K562 (cell line): ENCODE measurements around the gene CD163. TPM values are rescaled to one million over a fixed set of nuclear protein-coding genes. Genes with fewer than 3 reads are reported as not detected.

Experiments used
- ATF7 ChIP-seq: fragments of 450-650 bp; IDR thresholded peaks from 2 replicates; pipeline ENCODE4 v1.7.1; 2014; ENCODE audit warnings: mild to moderate bottlenecking, moderate library complexity
- BRD9 ChIP-seq: fragments of 450-650 bp; IDR thresholded peaks from 2 replicates; pipeline ENCODE4 v1.6.1; 2018; ENCODE audit warnings: low read depth; ENCODE audit not compliant: partially characterized antibody
- HDAC2 ChIP-seq: fragments of 450-650 bp; IDR thresholded peaks from 2 replicates; pipeline ENCODE4 v1.6.1; 2016; ENCODE audit warnings: mild to moderate bottlenecking
- NBN ChIP-seq: fragments of 450-650 bp; IDR thresholded peaks from 2 replicates; pipeline ENCODE4 v1.6.1; 2016; ENCODE audit warnings: low read depth, mild to moderate bottlenecking
- PRMT5 ChIP-seq: sonication (generic); formaldehyde crosslinking; IDR thresholded peaks from 2 replicates; pipeline ENCODE4 v1.5.0; 2020; ENCODE audit warnings: missing genetic modification reagents
- PURB ChIP-seq: sonication (generic); formaldehyde crosslinking; IDR thresholded peaks from 2 replicates; pipeline ENCODE4 v1.9.0; 2021; ENCODE audit warnings: low read depth, mild to moderate bottlenecking, missing genetic modification reagents
- RBM25 ChIP-seq: fragments of 200-400 bp; formaldehyde crosslinking; IDR thresholded peaks from 2 replicates; pipeline ENCODE4 v1.6.1; 2018; ENCODE audit warnings: low read length, low read depth, moderate library complexity; ENCODE audit not compliant: severe bottlenecking
- RFX1 ChIP-seq: fragments of 450-650 bp; IDR thresholded peaks from 2 replicates; pipeline ENCODE4 v1.6.1; 2016; ENCODE audit warnings: mild to moderate bottlenecking, moderate library complexity
- TAF15 ChIP-seq: fragments of 200-400 bp; formaldehyde crosslinking; IDR thresholded peaks from 2 replicates; pipeline ENCODE4 v1.6.1; 2017; ENCODE audit warnings: mild to moderate bottlenecking, low read depth, low read length, moderate library complexity
- TAF9B ChIP-seq: fragments of 450-650 bp; IDR thresholded peaks from 2 replicates; pipeline ENCODE4 v1.6.1; 2018; ENCODE audit warnings: mild to moderate bottlenecking; ENCODE audit not compliant: partially characterized antibody
- ZBTB1 ChIP-seq: sonication (generic); formaldehyde crosslinking; IDR thresholded peaks from 2 replicates; pipeline ENCODE4 v1.8.1; 2023; ENCODE audit warnings: missing genetic modification reagents, low read depth, mild to moderate bottlenecking, borderline replicate concordance
- ZNF589 ChIP-seq: fragments of 200-800 bp; sonication (Bioruptor generic); IDR thresholded peaks from 2 replicates; pipeline ENCODE4 v1.6.1; 2016; ENCODE audit warnings: low read depth, missing genetic modification characterization, missing compliant biosample characterization
- polyA plus RNA-seq, 8 experiments: library from polyadenylated mRNA; depleted of rRNA in 4 of 8; stranded (reverse) in 5 of 8; unstranded in 3 of 8; fragments of >200 nt; fragmentation: Nextera tagmentation in 2 of 8; fragmentation: Illumina TruSeq in 1 of 8; extraction: Ambion mirVana in 2 of 8; extraction: Trizol in 1 of 8; gene quantifications; 2 replicates each; pipeline versions ENCODE4 v1.2.1 to v1.2.3, GENCODE V29; 2011 to 2014; ENCODE audit warnings: inconsistent platforms in 1 of 8, missing spikeins in 1 of 8
- total RNA-seq, 7 experiments: library from RNA; depleted of rRNA in 6 of 7; stranded (reverse); fragments of >200 nt in 6 of 7; fragmentation: Illumina TruSeq in 2 of 7; extraction: Trizol in 2 of 7; gene quantifications; 2 replicates each; pipeline versions ENCODE4 v1.2.1 to v1.2.3, GENCODE V29; 2011 to 2021; ENCODE audit warnings: low replicate concordance in 1 of 7
- TF ChIP-seq, protein P1 (sequence below): fragments of 450-650 bp; IDR thresholded peaks from 2 replicates; pipeline ENCODE4 v1.6.1; 2016; ENCODE audit warnings: low read depth
- TF ChIP-seq, protein P2 (sequence below): fragments of 200-400 bp; formaldehyde crosslinking; IDR thresholded peaks from 2 replicates; pipeline ENCODE4 v1.6.1; 2017; ENCODE audit warnings: mild to moderate bottlenecking, low read depth, low read length, moderate library complexity

The CD163 gene
- total and polyA plus RNA-seq, 9 of the 15 experiments (the other 6 are each of a cell fraction or from before 2014, with no cell fraction given), result 0.62 TPM; not detected in 8

DNA sequence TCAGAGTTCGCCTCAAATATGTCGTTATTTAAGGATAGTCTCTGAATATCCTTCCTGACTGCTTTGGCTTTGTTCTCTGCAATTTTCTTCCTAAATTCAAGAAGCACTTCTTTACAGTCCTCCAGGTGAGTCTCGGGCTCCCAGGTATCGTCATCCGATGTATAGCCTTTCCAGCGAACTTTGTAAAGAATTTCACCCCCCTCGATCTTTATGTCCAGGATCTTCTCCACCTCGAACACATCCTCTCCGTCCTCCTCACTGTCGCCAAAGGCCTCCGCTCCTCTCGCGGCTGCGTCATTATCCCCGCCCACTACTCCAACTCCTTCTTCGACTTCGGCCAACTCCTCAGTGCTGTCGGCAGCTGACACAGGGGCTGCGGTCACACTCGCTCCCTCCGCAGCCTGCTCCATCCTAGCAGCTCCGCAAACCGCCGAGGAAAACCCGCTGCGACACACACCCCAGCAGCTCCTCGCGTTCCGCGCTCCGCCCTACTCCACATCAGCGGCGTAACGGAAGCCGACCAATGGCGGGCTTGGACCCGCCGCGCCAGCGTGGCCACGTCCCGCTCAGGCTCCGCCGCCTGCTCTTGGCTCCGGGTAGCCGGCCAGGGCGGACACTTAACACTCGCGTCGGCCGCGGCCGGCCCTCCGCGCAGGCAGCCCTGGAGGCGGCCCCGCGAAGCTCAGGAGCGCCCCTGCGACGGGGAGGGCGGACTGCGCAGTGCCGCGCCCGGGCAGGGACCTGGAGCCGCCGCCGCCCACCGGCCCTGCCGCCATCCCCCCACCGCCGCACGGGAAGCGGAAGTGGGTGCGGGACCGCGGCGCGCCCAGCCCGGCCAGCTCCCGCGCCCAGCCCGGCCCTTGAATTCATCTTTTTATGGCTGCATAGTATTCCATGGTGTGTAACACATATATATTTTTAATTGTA lies 63.7 kb downstream of the CD163 start (continued):
- no peak for TF ChIP-seq NBN
- no peak for TF ChIP-seq HDAC2
- TF ChIP-seq ATF7, result peak; percentile 67; the same call in 1 of the 2 replicates
- no peak for TF ChIP-seq PRMT5
- TF ChIP-seq, protein P1, sequence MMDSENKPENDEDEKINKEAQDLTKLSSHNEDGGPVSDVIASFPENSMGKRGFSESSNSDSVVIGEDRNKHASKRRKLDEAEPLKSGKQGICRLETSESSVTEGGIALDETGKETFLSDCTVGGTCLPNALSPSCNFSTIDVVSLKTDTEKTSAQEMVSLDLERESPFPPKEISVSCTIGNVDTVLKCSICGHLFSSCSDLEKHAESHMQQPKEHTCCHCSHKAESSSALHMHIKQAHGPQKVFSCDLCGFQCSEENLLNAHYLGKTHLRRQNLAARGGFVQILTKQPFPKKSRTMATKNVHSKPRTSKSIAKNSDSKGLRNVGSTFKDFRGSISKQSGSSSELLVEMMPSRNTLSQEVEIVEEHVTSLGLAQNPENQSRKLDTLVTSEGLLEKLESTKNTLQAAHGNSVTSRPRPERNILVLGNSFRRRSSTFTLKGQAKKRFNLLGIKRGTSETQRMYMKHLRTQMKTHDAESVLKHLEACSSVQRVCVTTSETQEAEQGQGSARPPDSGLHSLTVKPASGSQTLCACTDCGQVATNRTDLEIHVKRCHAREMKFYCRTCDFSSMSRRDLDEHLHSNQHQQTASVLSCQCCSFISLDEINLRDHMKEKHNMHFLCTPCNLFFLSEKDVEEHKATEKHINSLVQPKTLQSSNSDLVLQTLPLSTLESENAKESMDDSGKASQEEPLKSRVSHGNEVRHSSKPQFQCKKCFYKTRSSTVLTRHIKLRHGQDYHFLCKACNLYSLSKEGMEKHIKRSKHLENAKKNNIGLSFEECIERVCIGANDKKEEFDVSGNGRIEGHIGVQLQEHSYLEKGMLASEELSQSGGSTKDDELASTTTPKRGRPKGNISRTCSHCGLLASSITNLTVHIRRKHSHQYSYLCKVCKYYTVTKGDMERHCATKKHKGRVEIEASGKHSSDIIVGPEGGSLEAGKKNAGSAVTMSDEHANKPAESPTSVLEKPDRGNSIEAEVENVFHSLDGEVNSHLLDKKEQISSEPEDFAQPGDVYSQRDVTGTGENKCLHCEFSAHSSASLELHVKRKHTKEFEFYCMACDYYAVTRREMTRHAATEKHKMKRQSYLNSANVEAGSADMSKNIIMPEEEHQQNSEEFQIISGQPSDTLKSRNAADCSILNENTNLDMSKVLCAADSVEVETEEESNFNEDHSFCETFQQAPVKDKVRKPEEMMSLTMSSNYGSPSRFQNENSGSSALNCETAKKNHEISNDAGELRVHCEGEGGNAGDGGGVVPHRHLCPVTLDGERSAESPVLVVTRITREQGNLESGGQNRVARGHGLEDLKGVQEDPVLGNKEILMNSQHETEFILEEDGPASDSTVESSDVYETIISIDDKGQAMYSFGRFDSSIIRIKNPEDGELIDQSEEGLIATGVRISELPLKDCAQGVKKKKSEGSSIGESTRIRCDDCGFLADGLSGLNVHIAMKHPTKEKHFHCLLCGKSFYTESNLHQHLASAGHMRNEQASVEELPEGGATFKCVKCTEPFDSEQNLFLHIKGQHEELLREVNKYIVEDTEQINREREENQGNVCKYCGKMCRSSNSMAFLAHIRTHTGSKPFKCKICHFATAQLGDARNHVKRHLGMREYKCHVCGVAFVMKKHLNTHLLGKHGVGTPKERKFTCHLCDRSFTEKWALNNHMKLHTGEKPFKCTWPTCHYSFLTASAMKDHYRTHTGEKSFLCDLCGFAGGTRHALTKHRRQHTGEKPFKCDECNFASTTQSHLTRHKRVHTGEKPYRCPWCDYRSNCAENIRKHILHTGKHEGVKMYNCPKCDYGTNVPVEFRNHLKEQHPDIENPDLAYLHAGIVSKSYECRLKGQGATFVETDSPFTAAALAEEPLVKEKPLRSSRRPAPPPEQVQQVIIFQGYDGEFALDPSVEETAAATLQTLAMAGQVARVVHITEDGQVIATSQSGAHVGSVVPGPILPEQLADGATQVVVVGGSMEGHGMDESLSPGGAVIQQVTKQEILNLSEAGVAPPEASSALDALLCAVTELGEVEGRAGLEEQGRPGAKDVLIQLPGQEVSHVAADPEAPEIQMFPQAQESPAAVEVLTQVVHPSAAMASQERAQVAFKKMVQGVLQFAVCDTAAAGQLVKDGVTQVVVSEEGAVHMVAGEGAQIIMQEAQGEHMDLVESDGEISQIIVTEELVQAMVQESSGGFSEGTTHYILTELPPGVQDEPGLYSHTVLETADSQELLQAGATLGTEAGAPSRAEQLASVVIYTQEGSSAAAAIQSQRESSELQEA, result no peak
- TF ChIP-seq RFX1, result no peak
- no peak for TF ChIP-seq BRD9
- TF ChIP-seq ZBTB1, result no peak
- TF ChIP-seq RBM25, result peak; percentile 64
- TF ChIP-seq, protein P2, sequence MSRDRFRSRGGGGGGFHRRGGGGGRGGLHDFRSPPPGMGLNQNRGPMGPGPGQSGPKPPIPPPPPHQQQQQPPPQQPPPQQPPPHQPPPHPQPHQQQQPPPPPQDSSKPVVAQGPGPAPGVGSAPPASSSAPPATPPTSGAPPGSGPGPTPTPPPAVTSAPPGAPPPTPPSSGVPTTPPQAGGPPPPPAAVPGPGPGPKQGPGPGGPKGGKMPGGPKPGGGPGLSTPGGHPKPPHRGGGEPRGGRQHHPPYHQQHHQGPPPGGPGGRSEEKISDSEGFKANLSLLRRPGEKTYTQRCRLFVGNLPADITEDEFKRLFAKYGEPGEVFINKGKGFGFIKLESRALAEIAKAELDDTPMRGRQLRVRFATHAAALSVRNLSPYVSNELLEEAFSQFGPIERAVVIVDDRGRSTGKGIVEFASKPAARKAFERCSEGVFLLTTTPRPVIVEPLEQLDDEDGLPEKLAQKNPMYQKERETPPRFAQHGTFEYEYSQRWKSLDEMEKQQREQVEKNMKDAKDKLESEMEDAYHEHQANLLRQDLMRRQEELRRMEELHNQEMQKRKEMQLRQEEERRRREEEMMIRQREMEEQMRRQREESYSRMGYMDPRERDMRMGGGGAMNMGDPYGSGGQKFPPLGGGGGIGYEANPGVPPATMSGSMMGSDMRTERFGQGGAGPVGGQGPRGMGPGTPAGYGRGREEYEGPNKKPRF, result no peak
- no peak for TF ChIP-seq PURB (CRISPR knock-in tag)
- no peak for TF ChIP-seq TAF9B
- no peak for TF ChIP-seq TAF15
- TF ChIP-seq ZNF589 (CRISPR knock-in tag), result no peak
